ENCODE measurements around the gene BLID.

- no peak for TF ChIP-seq CTCF (conservative IDR thresholded peaks at IDR 0.05; ENCODE audit: low read depth, low read length)
- TF ChIP-seq EZH2phosphoT487 (IDR thresholded peaks at IDR 0.05; ENCODE audit: borderline replicate concordance, low read length) = no peak
These were observed 10.1 kb upstream of the BLID start for GRCh38 chr11:122126024-122126688.

Data from PC-3 (cell line).